K562 (cell line): Measurements from ENCODE around the gene PDIA5. TPM values are rescaled to one million over a fixed set of nuclear protein-coding genes. Genes with fewer than 3 reads are reported as not detected.

Source experiments
- ATF1 ChIP-seq, 2 experiments: fragments of 450-650 bp in 1 of 2; IDR thresholded peaks; 2 replicates each; pipeline ENCODE4 v1.6.1; 2016; ENCODE audit warnings: missing compliant biosample characterization in 1 of 2, missing genetic modification characterization in 1 of 2
- C11orf30 ChIP-seq: fragments of 450-650 bp; IDR thresholded peaks from 2 replicates; pipeline ENCODE4 v1.6.1; 2016; ENCODE audit warnings: low read depth, mild to moderate bottlenecking
- CCAR2 ChIP-seq: fragments of 200-400 bp; formaldehyde crosslinking; IDR thresholded peaks from 2 replicates; pipeline ENCODE4 v1.6.1; 2017; ENCODE audit warnings: mild to moderate bottlenecking, low read depth, low read length
- CREM ChIP-seq: IDR thresholded peaks from 2 replicates; pipeline ENCODE4 v1.6.1; 2014; ENCODE audit warnings: antibody characterized with exemption, low read depth
- ERF ChIP-seq: fragments of 450-650 bp; formaldehyde crosslinking; IDR thresholded peaks from 2 replicates; pipeline ENCODE4 v1.4.0; 2020; ENCODE audit warnings: mild to moderate bottlenecking, mixed read lengths
- ETV6 ChIP-seq, 3 experiments: fragments of 150-350 bp in 1 of 3; sonication (generic) in 1 of 3; formaldehyde crosslinking in 1 of 3; IDR thresholded peaks; 2 replicates each; pipeline versions ENCODE4 v1.6.1 to v1.8.0; 2014 to 2022; ENCODE audit warnings: borderline replicate concordance in 2 of 3, low read depth in 2 of 3, antibody characterized with exemption in 1 of 3, low read length in 1 of 3, mild to moderate bottlenecking in 1 of 3, missing genetic modification reagents in 1 of 3
- FOXK2 ChIP-seq, 2 experiments: fragments of 450-650 bp; IDR thresholded peaks in 1 of 2; conservative IDR thresholded peaks in 1 of 2; 2 replicates each; pipeline ENCODE4 v1.6.1; 2016; ENCODE audit warnings: low read depth in 2 of 2, mild to moderate bottlenecking in 1 of 2
- KDM5B ChIP-seq: fragments of 200-600 bp; sonication (generic); IDR thresholded peaks from 2 replicates; pipeline ENCODE4 v1.6.1; 2012; ENCODE audit warnings: low read depth, mild to moderate bottlenecking, moderate library complexity, low read length, control low read depth, inconsistent platforms; ENCODE audit not compliant: insufficient replicate concordance
- PML ChIP-seq: IDR thresholded peaks from 2 replicates; pipeline ENCODE4 v1.6.1; 2012; ENCODE audit warnings: low read length, inconsistent platforms
- POLR2G ChIP-seq: fragments of 200-400 bp; formaldehyde crosslinking; IDR thresholded peaks from 2 replicates; pipeline ENCODE4 v1.6.1; 2017; ENCODE audit warnings: low read depth, mild to moderate bottlenecking, antibody characterized with exemption, low read length, moderate library complexity
- POLR2H ChIP-seq: IDR thresholded peaks from 2 replicates; pipeline ENCODE4 v1.6.1; 2016; ENCODE audit warnings: missing genetic modification characterization, low read depth, mild to moderate bottlenecking, control low read depth, missing compliant biosample characterization, moderate library complexity
- SRSF7 ChIP-seq: fragments of 200-400 bp; formaldehyde crosslinking; optimal IDR thresholded peaks from 2 replicates; pipeline ENCODE3; 2017; ENCODE audit warnings: mild to moderate bottlenecking, low read depth, low read length
- SUPT5H ChIP-seq: fragments of 450-650 bp; IDR thresholded peaks from 2 replicates; pipeline ENCODE4 v1.6.1; 2016
- ZFX ChIP-seq: sonication (generic); formaldehyde crosslinking; IDR thresholded peaks from 2 replicates; pipeline ENCODE4 v1.8.0; 2022; ENCODE audit warnings: mild to moderate bottlenecking, missing genetic modification reagents, moderate library complexity
- polyA plus RNA-seq, 8 experiments: library from polyadenylated mRNA; depleted of rRNA in 4 of 8; stranded (reverse) in 5 of 8; unstranded in 3 of 8; fragments of >200 nt; fragmentation: Nextera tagmentation in 2 of 8; fragmentation: Illumina TruSeq in 1 of 8; extraction: Ambion mirVana in 2 of 8; extraction: Trizol in 1 of 8; gene quantifications; 2 replicates each; pipeline versions ENCODE4 v1.2.1 to v1.2.3, GENCODE V29; 2011 to 2014; ENCODE audit warnings: inconsistent platforms in 1 of 8, missing spikeins in 1 of 8
- total RNA-seq, 7 experiments: library from RNA; depleted of rRNA in 6 of 7; stranded (reverse); fragments of >200 nt in 6 of 7; fragmentation: Illumina TruSeq in 2 of 7; extraction: Trizol in 2 of 7; gene quantifications; 2 replicates each; pipeline versions ENCODE4 v1.2.1 to v1.2.3, GENCODE V29; 2011 to 2021; ENCODE audit warnings: low replicate concordance in 1 of 7
- TF ChIP-seq, protein P1 (sequence below), 2 experiments: fragments of 450-650 bp in 1 of 2; IDR thresholded peaks; 2 replicates each; pipeline ENCODE4 v1.6.1; 2011 to 2017; ENCODE audit warnings: low read depth in 2 of 2, antibody characterized with exemption in 1 of 2, borderline replicate concordance in 1 of 2, low read length in 1 of 2, mild to moderate bottlenecking in 1 of 2, mixed read lengths in 1 of 2; ENCODE audit not compliant: control insufficient read depth in 1 of 2
- TF ChIP-seq, protein P2 (sequence below): IDR thresholded peaks from 2 replicates; pipeline ENCODE4 v1.6.1; 2011; ENCODE audit not compliant: insufficient read length; ENCODE audit errors: extremely low read depth
- TF ChIP-seq, protein P3 (sequence below), 2 experiments: IDR thresholded peaks in 1 of 2; conservative IDR thresholded peaks in 1 of 2; 2 replicates each; pipeline ENCODE4 v1.6.1; 2016; ENCODE audit warnings: low read depth in 2 of 2, mild to moderate bottlenecking in 1 of 2, missing compliant biosample characterization in 1 of 2, missing genetic modification characterization in 1 of 2, moderate library complexity in 1 of 2
- TF ChIP-seq, protein P4 (sequence below): sonication (generic); formaldehyde crosslinking; IDR thresholded peaks from 2 replicates; pipeline ENCODE4 v1.8.0; 2022; ENCODE audit warnings: mild to moderate bottlenecking, missing genetic modification reagents

PDIA5 gene
- total and polyA plus RNA-seq, 9 of the 15 experiments (the other 6 are each of a cell fraction or from before 2014, with no cell fraction given) = 3.4 to 31.8 (median 19.6) TPM

DNA sequence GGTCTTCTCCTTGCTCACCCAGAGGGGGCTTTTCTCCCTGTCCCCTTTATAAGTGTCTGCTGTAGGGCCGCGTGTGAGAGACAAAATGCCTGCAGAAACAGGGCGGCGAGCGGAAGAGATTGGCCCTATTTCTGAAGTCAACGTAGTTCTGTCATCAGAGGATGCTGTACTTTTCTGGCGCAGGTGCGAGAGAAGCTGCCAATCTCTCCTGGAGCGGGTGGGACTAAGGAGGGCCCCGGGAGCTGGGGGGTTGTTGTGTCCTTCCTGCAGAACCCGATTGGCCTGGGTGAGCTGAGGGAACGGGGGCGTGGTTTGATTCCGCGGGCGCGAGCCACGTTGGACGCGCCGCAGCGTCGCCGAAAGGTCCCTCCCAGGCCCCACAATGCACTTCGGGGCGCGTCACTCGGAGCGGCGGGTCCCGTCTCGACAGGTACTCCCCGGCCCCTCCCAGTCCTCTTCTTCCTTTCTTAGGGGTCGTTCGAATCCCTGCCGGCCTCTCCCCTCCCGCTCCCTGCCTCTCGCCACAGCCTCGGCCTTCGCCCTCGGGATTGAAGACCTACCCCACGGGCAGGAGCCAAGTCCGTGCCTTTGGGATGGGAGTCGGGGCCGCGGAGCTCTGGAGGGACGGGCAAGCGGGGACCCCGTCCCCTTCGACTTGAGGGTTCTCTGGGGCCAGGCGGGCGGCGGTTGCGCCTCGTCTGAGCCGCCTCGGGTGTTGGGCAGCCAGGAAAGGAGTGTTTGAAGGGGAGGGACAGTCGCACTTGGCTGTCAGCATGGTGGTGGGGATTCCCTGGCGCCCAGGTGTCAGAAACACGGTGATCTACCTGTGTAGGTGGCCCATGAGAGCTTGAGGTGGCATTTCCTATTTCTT, 135.0 kb downstream of the PDIA5 start, which contains the start of gene SEC22A (continued):
- TF ChIP-seq, protein P1, sequence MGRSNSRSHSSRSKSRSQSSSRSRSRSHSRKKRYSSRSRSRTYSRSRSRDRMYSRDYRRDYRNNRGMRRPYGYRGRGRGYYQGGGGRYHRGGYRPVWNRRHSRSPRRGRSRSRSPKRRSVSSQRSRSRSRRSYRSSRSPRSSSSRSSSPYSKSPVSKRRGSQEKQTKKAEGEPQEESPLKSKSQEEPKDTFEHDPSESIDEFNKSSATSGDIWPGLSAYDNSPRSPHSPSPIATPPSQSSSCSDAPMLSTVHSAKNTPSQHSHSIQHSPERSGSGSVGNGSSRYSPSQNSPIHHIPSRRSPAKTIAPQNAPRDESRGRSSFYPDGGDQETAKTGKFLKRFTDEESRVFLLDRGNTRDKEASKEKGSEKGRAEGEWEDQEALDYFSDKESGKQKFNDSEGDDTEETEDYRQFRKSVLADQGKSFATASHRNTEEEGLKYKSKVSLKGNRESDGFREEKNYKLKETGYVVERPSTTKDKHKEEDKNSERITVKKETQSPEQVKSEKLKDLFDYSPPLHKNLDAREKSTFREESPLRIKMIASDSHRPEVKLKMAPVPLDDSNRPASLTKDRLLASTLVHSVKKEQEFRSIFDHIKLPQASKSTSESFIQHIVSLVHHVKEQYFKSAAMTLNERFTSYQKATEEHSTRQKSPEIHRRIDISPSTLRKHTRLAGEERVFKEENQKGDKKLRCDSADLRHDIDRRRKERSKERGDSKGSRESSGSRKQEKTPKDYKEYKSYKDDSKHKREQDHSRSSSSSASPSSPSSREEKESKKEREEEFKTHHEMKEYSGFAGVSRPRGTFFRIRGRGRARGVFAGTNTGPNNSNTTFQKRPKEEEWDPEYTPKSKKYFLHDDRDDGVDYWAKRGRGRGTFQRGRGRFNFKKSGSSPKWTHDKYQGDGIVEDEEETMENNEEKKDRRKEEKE (IDR thresholded peaks at IDR 0.05; ENCODE audit: borderline replicate concordance in 1 of 2, control insufficient read depth in 1 of 2, low read depth in 2 of 2, low read length in 1 of 2) = no peak
- peak; percentile 62 for TF ChIP-seq KDM5B
- TF ChIP-seq PML = peak; percentile 31; the same call in 1 of the 2 replicates
- TF ChIP-seq ETV6 (IDR thresholded peaks at IDR 0.05; ENCODE audit: borderline replicate concordance in 1 of 2, low read depth in 2 of 2, low read length in 1 of 2) = no peak
- no peak for TF ChIP-seq ETV6 (CRISPR knock-in tag; IDR thresholded peaks at IDR 0.05; ENCODE audit: borderline replicate concordance)
- TF ChIP-seq, protein P2, sequence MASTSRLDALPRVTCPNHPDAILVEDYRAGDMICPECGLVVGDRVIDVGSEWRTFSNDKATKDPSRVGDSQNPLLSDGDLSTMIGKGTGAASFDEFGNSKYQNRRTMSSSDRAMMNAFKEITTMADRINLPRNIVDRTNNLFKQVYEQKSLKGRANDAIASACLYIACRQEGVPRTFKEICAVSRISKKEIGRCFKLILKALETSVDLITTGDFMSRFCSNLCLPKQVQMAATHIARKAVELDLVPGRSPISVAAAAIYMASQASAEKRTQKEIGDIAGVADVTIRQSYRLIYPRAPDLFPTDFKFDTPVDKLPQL = no peak
- peak; percentile 97 for TF ChIP-seq CREM
- no peak for TF ChIP-seq ERF
- TF ChIP-seq, protein P3, sequence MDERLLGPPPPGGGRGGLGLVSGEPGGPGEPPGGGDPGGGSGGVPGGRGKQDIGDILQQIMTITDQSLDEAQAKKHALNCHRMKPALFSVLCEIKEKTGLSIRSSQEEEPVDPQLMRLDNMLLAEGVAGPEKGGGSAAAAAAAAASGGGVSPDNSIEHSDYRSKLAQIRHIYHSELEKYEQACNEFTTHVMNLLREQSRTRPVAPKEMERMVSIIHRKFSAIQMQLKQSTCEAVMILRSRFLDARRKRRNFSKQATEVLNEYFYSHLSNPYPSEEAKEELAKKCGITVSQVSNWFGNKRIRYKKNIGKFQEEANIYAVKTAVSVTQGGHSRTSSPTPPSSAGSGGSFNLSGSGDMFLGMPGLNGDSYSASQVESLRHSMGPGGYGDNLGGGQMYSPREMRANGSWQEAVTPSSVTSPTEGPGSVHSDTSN (CRISPR knock-in tag; IDR thresholded peaks at IDR 0.05; ENCODE audit: low read depth) = no peak
- TF ChIP-seq, protein P3 (tag; conservative IDR thresholded peaks at IDR 0.05; ENCODE audit: low read depth) = peak; percentile 51
- TF ChIP-seq SRSF7 = no peak
- TF ChIP-seq C11orf30 = peak; percentile 77
- TF ChIP-seq FOXK2 (conservative IDR thresholded peaks at IDR 0.05 in 1 of 2, IDR thresholded peaks at IDR 0.05 in 1 of 2; ENCODE audit: low read depth in 2 of 2) = peak; percentile 61; a peak in 2 of 4 replicates
- no peak for TF ChIP-seq CCAR2
- peak; percentile 60; the same call in 1 of the 2 replicates for TF ChIP-seq POLR2H (tag)
- TF ChIP-seq, protein P4, sequence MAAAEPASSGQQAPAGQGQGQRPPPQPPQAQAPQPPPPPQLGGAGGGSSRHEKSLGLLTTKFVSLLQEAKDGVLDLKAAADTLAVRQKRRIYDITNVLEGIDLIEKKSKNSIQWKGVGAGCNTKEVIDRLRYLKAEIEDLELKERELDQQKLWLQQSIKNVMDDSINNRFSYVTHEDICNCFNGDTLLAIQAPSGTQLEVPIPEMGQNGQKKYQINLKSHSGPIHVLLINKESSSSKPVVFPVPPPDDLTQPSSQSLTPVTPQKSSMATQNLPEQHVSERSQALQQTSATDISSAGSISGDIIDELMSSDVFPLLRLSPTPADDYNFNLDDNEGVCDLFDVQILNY (CRISPR knock-in tag) = no peak
- TF ChIP-seq ATF1 (CRISPR knock-in tag; IDR thresholded peaks at IDR 0.05) = peak; percentile 60
- peak; percentile 94 for TF ChIP-seq ATF1 (tag; IDR thresholded peaks at IDR 0.05)
- TF ChIP-seq SUPT5H = peak; percentile 71
- peak; percentile 67 for TF ChIP-seq ZFX (CRISPR knock-in tag)
- peak; percentile 86 for TF ChIP-seq POLR2G
